ENCODE results near the gene NATD1.
"Not testable (repeated sequence)": the region's sequence is repeated elsewhere in the genome, so short reads cannot be mapped to it uniquely, and the experiment has no call there.

Gene NATD1

GRCh38 chr17:21196126-21196525 is 57.1 kb downstream of the NATD1 start:
- POLR2A ChIA-PET = no interaction called here
- CTCF ChIA-PET = no interaction called here
- TF ChIP-seq SUZ12 (IDR thresholded peaks at IDR 0.05) (no peak), TARDBP (IDR thresholded peaks at IDR 0.05) (no peak), FOXM1 (IDR thresholded peaks at IDR 0.05; ENCODE audit: borderline replicate concordance) (no peak), SP1 (IDR thresholded peaks at IDR 0.05) (no peak), HDGF (IDR thresholded peaks at IDR 0.05; ENCODE audit: borderline replicate concordance) (no peak), ELF4 (IDR thresholded peaks at IDR 0.05) (no peak)

DNA sequence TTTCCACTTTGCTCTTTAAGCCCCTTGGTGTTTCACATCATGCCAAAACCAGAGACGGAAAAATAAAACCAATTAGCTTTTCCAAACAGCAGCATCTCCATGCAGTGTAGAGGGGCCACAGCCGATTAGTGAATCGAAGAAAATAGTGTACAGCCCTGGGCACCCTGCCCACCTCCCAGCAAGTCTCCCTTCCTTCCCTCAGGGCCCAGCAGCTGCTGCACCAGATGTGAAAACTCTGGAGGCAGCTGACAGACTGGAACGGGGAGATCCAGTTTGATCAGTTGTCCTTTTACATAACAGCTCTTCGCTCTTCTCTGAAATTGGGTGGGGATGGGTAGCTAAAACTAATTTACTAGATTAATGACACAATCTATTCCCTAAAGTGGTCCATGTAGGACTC is 58.5 kb downstream of the NATD1 start:
- ChIA-PET CTCF (interaction anchor here (0.6 to 1.1 kb wide), 2 partner anchors 34 to 353 kb away, joined by 3 to 6 read pairs; no protein-coding TSS in a partner anchor), POLR2A (interaction anchor here (1.1 kb wide), 1 partner anchor 19 kb away, joined by 3 read pairs; no protein-coding TSS in a partner anchor)
- no peak for DNase-seq (ENCODE audit: extremely low spot score)
- TF ChIP-seq ARNT (IDR thresholded peaks at IDR 0.05) = no peak
- TF ChIP-seq L3MBTL2 (conservative IDR thresholded peaks at IDR 0.05) = no peak
- TF ChIP-seq CTBP1 (IDR thresholded peaks at IDR 0.05; ENCODE audit: borderline replicate concordance) = no peak
- TF ChIP-seq LEF1 (IDR thresholded peaks at IDR 0.05; ENCODE audit: borderline replicate concordance) = no peak
- TF ChIP-seq NFRKB (IDR thresholded peaks at IDR 0.05) = no peak
- no peak for TF ChIP-seq FOXK2 (IDR thresholded peaks at IDR 0.05)
- TF ChIP-seq TARDBP (IDR thresholded peaks at IDR 0.05) = no peak

More at GRCh38 chr17:21196126-21196525, 57.1 kb downstream of the NATD1 start:
- DNase-seq (ENCODE audit: extremely low spot score) = no peak

GRCh38 chr17:21194226-21194625 is 59.0 kb downstream of the NATD1 start:
- POLR2A ChIA-PET = interaction anchor here (1.1 kb wide), 1 partner anchor 19 kb away, joined by 3 read pairs; no protein-coding TSS in a partner anchor
- CTCF ChIA-PET = no interaction called here
- TF ChIP-seq BHLHE40 (IDR thresholded peaks at IDR 0.05; ENCODE audit: borderline replicate concordance) = no peak
- TF ChIP-seq ARNT (IDR thresholded peaks at IDR 0.05) = no peak
- TF ChIP-seq SP1 (IDR thresholded peaks at IDR 0.05) = no peak
- no peak for TF ChIP-seq L3MBTL2 (conservative IDR thresholded peaks at IDR 0.05)
- TF ChIP-seq, protein P1, sequence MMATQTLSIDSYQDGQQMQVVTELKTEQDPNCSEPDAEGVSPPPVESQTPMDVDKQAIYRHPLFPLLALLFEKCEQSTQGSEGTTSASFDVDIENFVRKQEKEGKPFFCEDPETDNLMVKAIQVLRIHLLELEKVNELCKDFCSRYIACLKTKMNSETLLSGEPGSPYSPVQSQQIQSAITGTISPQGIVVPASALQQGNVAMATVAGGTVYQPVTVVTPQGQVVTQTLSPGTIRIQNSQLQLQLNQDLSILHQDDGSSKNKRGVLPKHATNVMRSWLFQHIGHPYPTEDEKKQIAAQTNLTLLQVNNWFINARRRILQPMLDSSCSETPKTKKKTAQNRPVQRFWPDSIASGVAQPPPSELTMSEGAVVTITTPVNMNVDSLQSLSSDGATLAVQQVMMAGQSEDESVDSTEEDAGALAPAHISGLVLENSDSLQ (IDR thresholded peaks at IDR 0.05) = no peak
- no peak for TF ChIP-seq FOXM1 (IDR thresholded peaks at IDR 0.05; ENCODE audit: borderline replicate concordance)
- no peak for TF ChIP-seq ZNF384 (IDR thresholded peaks at IDR 0.05)
- no peak for TF ChIP-seq LEF1 (IDR thresholded peaks at IDR 0.05; ENCODE audit: borderline replicate concordance)
- no peak for TF ChIP-seq FOXK2 (IDR thresholded peaks at IDR 0.05)
- DNase-seq (ENCODE audit: extremely low spot score) = no peak

GRCh38 chr17:21193031-21193430 is 60.2 kb downstream of the NATD1 start:
- DNase-seq (ENCODE audit: extremely low spot score) = no peak
- TF ChIP-seq FOXM1 (IDR thresholded peaks at IDR 0.05; ENCODE audit: borderline replicate concordance) (no peak), FOXK2 (IDR thresholded peaks at IDR 0.05) (no peak), TARDBP (IDR thresholded peaks at IDR 0.05) (no peak), LEF1 (IDR thresholded peaks at IDR 0.05; ENCODE audit: borderline replicate concordance) (no peak), CTBP1 (IDR thresholded peaks at IDR 0.05; ENCODE audit: borderline replicate concordance) (no peak), L3MBTL2 (conservative IDR thresholded peaks at IDR 0.05) (no peak), ARNT (IDR thresholded peaks at IDR 0.05) (no peak), FOXA1 (IDR thresholded peaks at IDR 0.05) (no peak), HDGF (IDR thresholded peaks at IDR 0.05; ENCODE audit: borderline replicate concordance) (no peak), NFRKB (IDR thresholded peaks at IDR 0.05) (no peak), SUZ12 (IDR thresholded peaks at IDR 0.05) (no peak), ZNF384 (IDR thresholded peaks at IDR 0.05) (no peak)
- TF ChIP-seq, protein P1 (IDR thresholded peaks at IDR 0.05) = no peak
- ChIA-PET CTCF (no interaction called here), POLR2A (no interaction called here)

DNA sequence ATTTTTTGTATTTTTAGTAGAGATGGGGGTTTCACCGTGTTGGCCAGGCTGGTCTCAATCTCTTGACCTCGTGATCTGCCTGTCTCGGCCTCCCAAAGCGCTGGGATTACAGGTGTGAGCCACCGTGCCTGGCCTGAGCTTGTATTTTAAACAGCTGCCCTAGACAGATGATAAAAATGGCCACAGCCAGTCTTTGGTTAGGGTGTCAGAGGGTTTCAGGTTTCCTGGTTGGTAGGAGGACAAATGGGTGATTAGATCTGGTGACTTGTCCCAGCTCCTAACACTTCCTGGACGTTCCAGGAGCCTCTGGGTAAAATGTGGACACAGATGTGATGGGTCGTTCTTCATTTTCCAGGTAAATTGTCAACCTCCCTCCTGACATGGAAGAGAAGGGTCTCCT is 60.8 kb downstream of the NATD1 start:
- DNase-seq (ENCODE audit: extremely low spot score); POLR2A ChIA-PET: not testable (repeated sequence)
- CTCF ChIA-PET = interaction anchor here (0.6 kb wide), 1 partner anchor 63 kb away, joined by 5 read pairs; no protein-coding TSS in a partner anchor

DNA sequence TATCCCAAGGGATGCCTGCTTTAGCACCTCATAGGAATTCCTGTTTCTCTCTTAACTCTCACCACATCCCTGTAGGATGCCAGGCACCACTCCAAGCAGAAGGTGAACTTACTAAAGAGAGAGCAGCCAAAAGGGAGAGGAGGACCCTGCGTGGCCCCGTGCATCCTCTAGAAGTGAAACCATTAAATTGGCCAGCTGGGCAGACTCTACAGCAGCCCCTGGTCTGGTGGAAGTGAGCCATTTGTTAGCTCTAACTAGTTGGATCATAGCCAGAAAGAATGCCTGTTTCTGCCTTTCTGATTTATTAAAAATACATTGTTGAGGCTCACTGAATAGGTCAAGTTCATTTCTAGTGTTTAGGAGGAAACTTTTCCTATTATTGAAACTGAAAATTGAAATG is 61.5 kb downstream of the NATD1 start:
- DNase-seq (ENCODE audit: extremely low spot score) = no peak
- POLR2A ChIA-PET = no interaction called here
- CTCF ChIA-PET = no interaction called here
- TF ChIP-seq ARNT (IDR thresholded peaks at IDR 0.05) = no peak
- no peak for TF ChIP-seq ZNF384 (IDR thresholded peaks at IDR 0.05)
- no peak for TF ChIP-seq NFRKB (IDR thresholded peaks at IDR 0.05)
- TF ChIP-seq ELF4 (IDR thresholded peaks at IDR 0.05) = no peak
- TF ChIP-seq LEF1 (IDR thresholded peaks at IDR 0.05; ENCODE audit: borderline replicate concordance) = no peak
- TF ChIP-seq SP1 (IDR thresholded peaks at IDR 0.05) = no peak
- TF ChIP-seq FOXM1 (IDR thresholded peaks at IDR 0.05; ENCODE audit: borderline replicate concordance) = no peak
- no peak for TF ChIP-seq HDGF (IDR thresholded peaks at IDR 0.05; ENCODE audit: borderline replicate concordance)
- TF ChIP-seq FOXK2 (IDR thresholded peaks at IDR 0.05) = no peak
- no peak for TF ChIP-seq CTBP1 (IDR thresholded peaks at IDR 0.05; ENCODE audit: borderline replicate concordance)
- TF ChIP-seq TARDBP (IDR thresholded peaks at IDR 0.05) = no peak
- TF ChIP-seq BHLHE40 (IDR thresholded peaks at IDR 0.05; ENCODE audit: borderline replicate concordance) = no peak
- TF ChIP-seq, protein P1 (IDR thresholded peaks at IDR 0.05) = no peak
- no peak for TF ChIP-seq FOXA1 (IDR thresholded peaks at IDR 0.05)
- no peak for TF ChIP-seq SUZ12 (IDR thresholded peaks at IDR 0.05)
- TF ChIP-seq L3MBTL2 (conservative IDR thresholded peaks at IDR 0.05) = no peak

DNA sequence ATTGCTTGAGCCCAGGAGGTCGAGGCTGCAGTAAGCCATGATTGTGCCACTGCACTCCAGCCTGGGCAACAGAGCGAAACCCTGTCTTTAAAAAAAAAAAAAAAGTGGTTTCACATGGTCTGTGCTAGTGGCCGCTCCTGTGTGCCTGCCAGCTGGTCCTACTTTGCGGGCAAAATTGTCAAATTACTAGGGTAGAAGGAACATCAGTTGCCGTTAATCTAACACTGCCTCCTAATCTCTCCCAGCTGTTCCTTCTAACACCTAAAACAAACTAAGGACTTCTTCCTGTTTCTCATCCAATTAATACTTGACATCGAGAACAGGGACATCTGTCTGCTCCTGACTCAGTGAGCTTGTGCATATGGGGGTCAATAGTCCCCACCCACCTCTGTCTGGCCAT is 63.1 kb downstream of the NATD1 start:
- TF ChIP-seq SP1 (IDR thresholded peaks at IDR 0.05) (no peak), L3MBTL2 (conservative IDR thresholded peaks at IDR 0.05) (no peak), ARNT (IDR thresholded peaks at IDR 0.05) (no peak), HDGF (IDR thresholded peaks at IDR 0.05; ENCODE audit: borderline replicate concordance) (no peak), LEF1 (IDR thresholded peaks at IDR 0.05; ENCODE audit: borderline replicate concordance) (no peak), ZNF384 (IDR thresholded peaks at IDR 0.05) (no peak), FOXA1 (IDR thresholded peaks at IDR 0.05) (no peak), SUZ12 (IDR thresholded peaks at IDR 0.05) (no peak), BHLHE40 (IDR thresholded peaks at IDR 0.05; ENCODE audit: borderline replicate concordance) (no peak), NFRKB (IDR thresholded peaks at IDR 0.05) (no peak), FOXK2 (IDR thresholded peaks at IDR 0.05) (no peak)
- TF ChIP-seq, protein P1 (IDR thresholded peaks at IDR 0.05) = no peak
- ChIA-PET POLR2A (no interaction called here), CTCF (no interaction called here)
- no peak for DNase-seq (ENCODE audit: extremely low spot score)

Data from HEK293T (cell line).